HG03066 (cell line): Measurements from ENCODE around the gene STRIP2.
"Not testable (repeated sequence)": the region's sequence is repeated elsewhere in the genome, so short reads cannot be mapped to it uniquely, and the experiment has no call there.

Source experiments
- ATAC-seq: cut with Tn5 transposase; IDR thresholded peaks from one replicate; pipeline ENCODE4 v1.9.1; 2021; ENCODE audit warnings: low read depth; ENCODE audit not compliant: unreplicated experiment

Gene STRIP2

GRCh38 chr7:129523924-129524323, 89.7 kb downstream of the STRIP2 start:
- ATAC-seq, result no peak

- not testable (repeated sequence) for ATAC-seq
These were observed 90.2 kb downstream of the STRIP2 start for GRCh38 chr7:129524405-129524804.

GRCh38 chr7:129525225-129525862, 91.1 kb downstream of the STRIP2 start:
- ATAC-seq, result no peak

- ATAC-seq, result no peak
These were observed 95.4 kb downstream of the STRIP2 start for GRCh38 chr7:129529643-129530042.

GRCh38 chr7:129530795-129531391, 96.7 kb downstream of the STRIP2 start:
- no peak for ATAC-seq

- no peak for ATAC-seq
These were observed 97.5 kb downstream of the STRIP2 start for GRCh38 chr7:129531721-129532120.

GRCh38 chr7:129532375-129532774, 98.1 kb downstream of the STRIP2 start:
- ATAC-seq, result no peak

- not testable (repeated sequence) for ATAC-seq
These were observed 100.5 kb downstream of the STRIP2 start for GRCh38 chr7:129534558-129535274.

GRCh38 chr7:129535896-129536295, 101.7 kb downstream of the STRIP2 start:
- ATAC-seq, result no peak

- no peak for ATAC-seq
These were observed 102.1 kb downstream of the STRIP2 start for GRCh38 chr7:129536323-129536722.
